ENCODE results near the gene TSPO2. TPM values are rescaled to one million over a fixed set of nuclear protein-coding genes. Genes with fewer than 3 reads are reported as not detected.
A peak's percentile ranks its signal among the peaks of the same experiment; 100 is the strongest.

The TSPO2 gene
- total and polyA plus RNA-seq, 2 of the 13 experiments (the other 11 are each of a cell fraction or from before 2014, with no cell fraction given): 0.55 TPM; not detected in 1

GRCh38 chr6:41073203-41073967 is 31.1 kb downstream of the TSPO2 start (continued):
- TF ChIP-seq ZNF788 (CRISPR knock-in tag; IDR thresholded peaks at IDR 0.05; ENCODE audit: borderline replicate concordance) (0 out of 2 replicates have a peak, but pooled peaks have one; percentile 38), TBX3 (IDR thresholded peaks at IDR 0.05; ENCODE audit: borderline replicate concordance) (0 out of 2 replicates have a peak, but pooled peaks have one; percentile 8), GTF2F1 (IDR thresholded peaks at IDR 0.05; ENCODE audit: low read length) (no peak), RBM22 (optimal IDR thresholded peaks at IDR 0.05; ENCODE audit: low read length) (peak; percentile 38), SP2 (CRISPR knock-in tag; IDR thresholded peaks at IDR 0.05) (peak; percentile 17; the same call in 1 of the 2 replicates), ARID2 (CRISPR knock-in tag; IDR thresholded peaks at IDR 0.05; ENCODE audit: borderline replicate concordance) (0 out of 2 replicates have a peak, but pooled peaks have one; percentile 18), TMF1 (CRISPR knock-in tag; IDR thresholded peaks at IDR 0.05; ENCODE audit: low read depth) (peak; percentile 64; the same call in 1 of the 2 replicates), NCOA5 (CRISPR knock-in tag; IDR thresholded peaks at IDR 0.05) (0 out of 2 replicates have a peak, but pooled peaks have one; percentile 35), ZNF33B (CRISPR knock-in tag; IDR thresholded peaks at IDR 0.05) (no peak), NR0B2 (CRISPR knock-in tag; IDR thresholded peaks at IDR 0.05) (peak; percentile 78), ZNF607 (CRISPR knock-in tag; IDR thresholded peaks at IDR 0.05; ENCODE audit: borderline replicate concordance) (peak; percentile 23; the same call in 1 of the 2 replicates), ZNF556 (CRISPR knock-in tag; IDR thresholded peaks at IDR 0.05; ENCODE audit: borderline replicate concordance) (no peak; the same call in 1 of the 2 replicates), HNF4G (IDR thresholded peaks at IDR 0.05; ENCODE audit: borderline replicate concordance, low read depth, low read length) (no peak), HNF4G (CRISPR knock-in tag; IDR thresholded peaks at IDR 0.05; ENCODE audit: borderline replicate concordance, low read depth) (no peak), ZNF740 (CRISPR knock-in tag; IDR thresholded peaks at IDR 0.05) (peak; percentile 23; the same call in 1 of the 2 replicates), ZBED4 (CRISPR knock-in tag; IDR thresholded peaks at IDR 0.05; ENCODE audit: borderline replicate concordance) (peak; percentile 94; the same call in 1 of the 2 replicates), ZNF746 (CRISPR knock-in tag; IDR thresholded peaks at IDR 0.05) (peak; percentile 79), ZKSCAN8 (CRISPR knock-in tag; IDR thresholded peaks at IDR 0.05; ENCODE audit: borderline replicate concordance) (no peak), HNRNPK (IDR thresholded peaks at IDR 0.05; ENCODE audit: low read depth, low read length, poor library complexity, severe bottlenecking) (peak; percentile 91), ZNF776 (CRISPR knock-in tag; IDR thresholded peaks at IDR 0.05) (0 out of 2 replicates have a peak, but pooled peaks have one; percentile 73), TOPORS (CRISPR knock-in tag; IDR thresholded peaks at IDR 0.05) (peak; percentile 43; the same call in 1 of the 2 replicates), JUNB (CRISPR knock-in tag; IDR thresholded peaks at IDR 0.05; ENCODE audit: borderline replicate concordance) (no peak), PHF20 (CRISPR knock-in tag; IDR thresholded peaks at IDR 0.05) (0 out of 2 replicates have a peak, but pooled peaks have one; percentile 25), ZNF850 (CRISPR knock-in tag; conservative IDR thresholded peaks at IDR 0.05) (no peak; the same call in 1 of the 2 replicates), YEATS4 (CRISPR knock-in tag; IDR thresholded peaks at IDR 0.05; ENCODE audit: borderline replicate concordance) (peak; percentile 82)

Measured in HepG2 (cell line).